Measurements from ENCODE around the gene FAM89A. TPM values are rescaled to one million over a fixed set of nuclear protein-coding genes. Genes with fewer than 3 reads are reported as not detected.

The FAM89A gene
- total and polyA plus RNA-seq, 9 of the 15 experiments (the other 6 are each of a cell fraction or from before 2014, with no cell fraction given) = 8.7 to 66.2 (median 43.3) TPM

GRCh38 chr1:231072502-231073094 is 32.5 kb upstream of the FAM89A start (continued):
- TF ChIP-seq MGA (IDR thresholded peaks at IDR 0.05) (no peak), CBX5 (IDR thresholded peaks at IDR 0.05; ENCODE audit: borderline replicate concordance, low read depth) (no peak), ZNF143 (CRISPR knock-in tag; IDR thresholded peaks at IDR 0.05) (no peak), CLOCK (CRISPR knock-in tag; IDR thresholded peaks at IDR 0.05; ENCODE audit: borderline replicate concordance) (peak; percentile 85; the same call in 1 of the 2 replicates), ZHX1 (conservative IDR thresholded peaks at IDR 0.05; ENCODE audit: low read length) (no peak), PHF21A (IDR thresholded peaks at IDR 0.05; ENCODE audit: borderline replicate concordance, low read depth) (no peak), SMAD3 (CRISPR knock-in tag; conservative IDR thresholded peaks at IDR 0.05) (peak; percentile 94), ID3 (CRISPR knock-in tag; IDR thresholded peaks at IDR 0.05) (peak; percentile 81), ID3 (tag; IDR thresholded peaks at IDR 0.05) (peak; percentile 97)

All from K562 (cell line).